Endothelial cell of umbilical vein (primary cell): Measurements from ENCODE around the gene MIGA1. TPM values are rescaled to one million over a fixed set of nuclear protein-coding genes. Genes with fewer than 3 reads are reported as not detected.

Experiments
- BruUV-seq: library from RNA; stranded (reverse); fragments of 400-500 nt; replicated peaks from 2 replicates; lab custom pipeline; 2021; lab: Mats Ljungman, UMichigan
- CTCF ChIA-PET: fragments of 300-600, 350-600 bp; sonication (Branson Sonifier 250); formaldehyde crosslinking; loops from one replicate; lab custom pipeline; 2021; ENCODE audit warnings: antibody characterized with exemption, inconsistent platforms; lab: Charles Lee
- POLR2A ChIA-PET: fragments of 300-600, 350-600 bp; sonication (Branson Sonifier 250); formaldehyde crosslinking; loops from one replicate; lab custom pipeline; 2021; ENCODE audit warnings: antibody characterized with exemption, inconsistent platforms; lab: Charles Lee
- DNase-seq: peaks from one replicate; pipeline ENCODE4 v3.0.0-alpha.2; 2011; ENCODE audit warnings: low read depth, low spot score
- FAIRE-seq: peaks from 2 replicates; lab custom pipeline; 2011; peaks lifted over from hg19 to GRCh38; lab: Jason Lieb, UNC
- H2AFZ ChIP-seq: 2 replicates; pipeline ENCODE4 v1.6.0; 2012; ENCODE audit warnings: low read depth, low read length, control low read depth, inconsistent platforms
- H3K27ac ChIP-seq: 2 replicates; pipeline ENCODE4 v1.5.1; 2011; ENCODE audit warnings: low read depth, mild to moderate bottlenecking, control low read depth, low read length, moderate library complexity; ENCODE audit not compliant: insufficient read depth
- H3K27me3 ChIP-seq, 2 experiments: 2 replicates each; pipeline versions ENCODE4 v1.6.0 to v1.6.1; 2011; ENCODE audit warnings: low read length in 2 of 2, mixed read lengths in 1 of 2; ENCODE audit not compliant: control insufficient read depth in 2 of 2, insufficient read depth in 2 of 2
- H3K36me3 ChIP-seq, 2 experiments: 2 replicates in 1 of 2; 3 replicates in 1 of 2; pipeline ENCODE4 v1.5.1; 2011; ENCODE audit warnings: low read length in 2 of 2, mild to moderate bottlenecking in 1 of 2, moderate library complexity in 1 of 2; ENCODE audit not compliant: control insufficient read depth in 2 of 2, insufficient read depth in 2 of 2; ENCODE audit errors: extremely low read depth in 1 of 2
- H3K4me1 ChIP-seq: 3 replicates; pipeline ENCODE4 v1.5.1; 2011; ENCODE audit warnings: mild to moderate bottlenecking, low read length; ENCODE audit not compliant: control insufficient read depth, insufficient read depth; ENCODE audit errors: extremely low read depth
- H3K4me2 ChIP-seq: 2 replicates; pipeline ENCODE4 v1.6.1; 2011; ENCODE audit warnings: low read length, control low read depth, mixed read lengths; ENCODE audit not compliant: insufficient read depth
- H3K4me3 ChIP-seq, 3 experiments: fragments of 200-600 bp in 1 of 3; sonication (generic), shearing (Covaris generic) in 1 of 3; replicated peaks in 1 of 3; 2 replicates each; pipeline ENCODE4 v1.5.1; 2011 to 2016; ENCODE audit warnings: control low read depth in 3 of 3, low read length in 3 of 3, mild to moderate bottlenecking in 2 of 3, inconsistent platforms in 1 of 3, low read depth in 1 of 3, moderate library complexity in 1 of 3; ENCODE audit not compliant: insufficient read depth in 1 of 3
- H3K79me2 ChIP-seq: 2 replicates; pipeline ENCODE4 v1.6.0; 2012; ENCODE audit warnings: low read length, inconsistent platforms; ENCODE audit not compliant: control insufficient read depth, insufficient read depth
- H3K9ac ChIP-seq: replicated peaks from 2 replicates; pipeline ENCODE3; 2011; ENCODE audit warnings: low read length, control low read depth; ENCODE audit not compliant: insufficient read depth; ENCODE audit errors: extremely low read depth
- H3K9me1 ChIP-seq: replicated peaks from 3 replicates; pipeline ENCODE4 v1.6.0; 2011; ENCODE audit warnings: mild to moderate bottlenecking, low read length; ENCODE audit not compliant: control insufficient read depth, insufficient read depth; ENCODE audit errors: extremely low read depth
- H3K9me3 ChIP-seq: replicated peaks from 2 replicates; pipeline ENCODE4 v1.5.1; 2012; ENCODE audit warnings: low read length, inconsistent platforms; ENCODE audit not compliant: control insufficient read depth, insufficient read depth
- H4K20me1 ChIP-seq: replicated peaks from 2 replicates; pipeline ENCODE3; 2011; ENCODE audit warnings: mild to moderate bottlenecking, low read length; ENCODE audit not compliant: control insufficient read depth, insufficient read depth; ENCODE audit errors: extremely low read depth
- EZH2 ChIP-seq: IDR thresholded peaks from 2 replicates; pipeline ENCODE4 v1.6.1; 2012; ENCODE audit warnings: borderline replicate concordance, low read depth, mild to moderate bottlenecking, moderate library complexity, low read length, inconsistent platforms; ENCODE audit not compliant: severe bottlenecking
- FOS ChIP-seq: IDR thresholded peaks from 2 replicates; pipeline ENCODE4 v1.6.1; 2011; ENCODE audit warnings: mild to moderate bottlenecking, low read length, moderate library complexity, borderline replicate concordance; ENCODE audit not compliant: insufficient read depth
- GATA2 ChIP-seq: IDR thresholded peaks from 2 replicates; pipeline ENCODE4 v1.7.0; 2011; ENCODE audit warnings: low read depth, mild to moderate bottlenecking, moderate library complexity, mixed read lengths, low read length; ENCODE audit not compliant: insufficient read length, insufficient read depth
- JUN ChIP-seq: IDR thresholded peaks from 2 replicates; pipeline ENCODE4 v1.6.1; 2011; ENCODE audit warnings: borderline replicate concordance, low read depth; ENCODE audit not compliant: insufficient read length, insufficient read depth
- MAX ChIP-seq: IDR thresholded peaks from 2 replicates; pipeline ENCODE4 v1.6.1; 2011; ENCODE audit not compliant: insufficient read depth, insufficient read length
- MYC ChIP-seq: IDR thresholded peaks from one replicate; pipeline ENCODE4 v1.6.1; 2011; ENCODE audit warnings: mild to moderate bottlenecking, low read depth, low read length
- POLR2A ChIP-seq: IDR thresholded peaks from 2 replicates; pipeline ENCODE4 v1.6.1; 2012; ENCODE audit warnings: low read depth, mild to moderate bottlenecking, control low read depth, low read length
- POLR2AphosphoS5 ChIP-seq: IDR thresholded peaks from 2 replicates; pipeline ENCODE4 v1.6.1; 2012; ENCODE audit warnings: low read depth, mild to moderate bottlenecking, control low read depth, low read length, moderate library complexity; ENCODE audit not compliant: insufficient read depth
- dilution Hi-C: fragments of 300-500 bp; cut with MboI; formaldehyde crosslinking; loops from one replicate; pipeline ENCODE4 v1.15.0; 2019; ENCODE audit warnings: low sequenced_read_pairs; ENCODE audit not compliant: extremely low pct_ligation_motif_present
- intact Hi-C: fragments of 100-400 bp; cut with micrococcal nuclease; formaldehyde crosslinking; loops from one replicate; pipeline ENCODE4 v1.10.0; 2022
- polyA plus RNA-seq, 4 experiments: library from polyadenylated mRNA; depleted of rRNA in 3 of 4; stranded (reverse) in 3 of 4; unstranded in 1 of 4; fragments of >200 nt; gene quantifications; 2 replicates each; pipeline versions ENCODE4 v1.2.1 to v1.2.3, GENCODE V29; 2011 to 2012; ENCODE audit warnings: missing spikeins in 1 of 4
- total RNA-seq: library from RNA; stranded (reverse); gene quantifications from 2 replicates; pipeline ENCODE4 v1.2.3, GENCODE V29; 2021
- TF ChIP-seq, protein P1 (sequence below), 2 donors: IDR thresholded peaks; 1 replicate in 1 of 2; 2 replicates in 1 of 2; pipeline ENCODE4 v1.5.1; 2011; ENCODE audit warnings: low read length in 2 of 2, mild to moderate bottlenecking in 2 of 2, moderate library complexity in 2 of 2, control low read depth in 1 of 2, inconsistent platforms in 1 of 2, low read depth in 1 of 2; ENCODE audit not compliant: insufficient read depth in 1 of 2; ENCODE audit errors: extremely low read depth in 1 of 2

MIGA1 gene
- total and polyA plus RNA-seq, 2 donors (not counting 3 experiments of a cell fraction or from before 2014, with no cell fraction given) = 2.8 to 14.6 TPM

DNA sequence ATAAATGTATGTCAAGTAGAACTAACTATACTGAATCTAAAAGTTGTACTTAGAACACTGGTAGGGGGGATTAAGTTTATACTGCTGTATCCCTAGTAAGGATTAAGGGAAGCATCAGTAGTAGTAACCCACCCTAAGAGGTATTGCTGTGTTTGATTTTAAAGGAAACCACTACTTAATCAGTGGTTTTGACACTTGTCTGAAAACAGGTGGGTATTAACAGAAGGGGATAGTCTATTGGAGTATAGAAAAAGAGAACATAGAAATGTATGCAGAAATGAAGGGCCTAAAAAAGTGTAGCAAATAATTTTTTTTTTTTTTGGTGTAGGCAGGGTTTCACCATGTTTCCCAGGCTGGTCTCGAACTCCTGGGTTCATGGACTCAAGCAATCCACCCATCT, 2.2 kb downstream of the MIGA1 start:
- no peaks in the 10 kb centered on the region for H3K36me3 ChIP-seq
- no peak overlapping the region for H2AFZ ChIP-seq
- CTCF ChIA-PET = no interaction called here
- dilution Hi-C loops = no loop called here
- DNase-seq = no peak
- no peak overlapping the region for H3K27ac ChIP-seq
- POLR2A ChIA-PET = no interaction called here
- TF ChIP-seq GATA2 (no peak), MYC (no peak), JUN (no peak), FOS (no peak), MAX (no peak), POLR2A (no peak), EZH2 (no peak), POLR2AphosphoS5 (no peak)
- TF ChIP-seq, protein P1, sequence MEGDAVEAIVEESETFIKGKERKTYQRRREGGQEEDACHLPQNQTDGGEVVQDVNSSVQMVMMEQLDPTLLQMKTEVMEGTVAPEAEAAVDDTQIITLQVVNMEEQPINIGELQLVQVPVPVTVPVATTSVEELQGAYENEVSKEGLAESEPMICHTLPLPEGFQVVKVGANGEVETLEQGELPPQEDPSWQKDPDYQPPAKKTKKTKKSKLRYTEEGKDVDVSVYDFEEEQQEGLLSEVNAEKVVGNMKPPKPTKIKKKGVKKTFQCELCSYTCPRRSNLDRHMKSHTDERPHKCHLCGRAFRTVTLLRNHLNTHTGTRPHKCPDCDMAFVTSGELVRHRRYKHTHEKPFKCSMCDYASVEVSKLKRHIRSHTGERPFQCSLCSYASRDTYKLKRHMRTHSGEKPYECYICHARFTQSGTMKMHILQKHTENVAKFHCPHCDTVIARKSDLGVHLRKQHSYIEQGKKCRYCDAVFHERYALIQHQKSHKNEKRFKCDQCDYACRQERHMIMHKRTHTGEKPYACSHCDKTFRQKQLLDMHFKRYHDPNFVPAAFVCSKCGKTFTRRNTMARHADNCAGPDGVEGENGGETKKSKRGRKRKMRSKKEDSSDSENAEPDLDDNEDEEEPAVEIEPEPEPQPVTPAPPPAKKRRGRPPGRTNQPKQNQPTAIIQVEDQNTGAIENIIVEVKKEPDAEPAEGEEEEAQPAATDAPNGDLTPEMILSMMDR (IDR thresholded peaks at IDR 0.05; ENCODE audit: extremely low read depth in 1 of 2, insufficient read depth in 1 of 2, low read depth in 1 of 2, low read length in 2 of 2) = no peak
- H3K9me1 ChIP-seq = no peaks in the 10 kb centered on the region
- no peaks in the 10 kb centered on the region for H3K27me3 ChIP-seq
- peak overlapping the region; percentile 17 for H3K4me2 ChIP-seq
- H3K9ac ChIP-seq = no peak overlapping the region
- peaks cover 10% of the 10 kb centered on the region for H3K4me1 ChIP-seq
- no TSS peak for BruUV-seq
- H3K9me3 ChIP-seq = no peaks in the 10 kb centered on the region
- intact Hi-C loops = no loop called here
- H3K79me2 ChIP-seq = peaks cover 34% of the 10 kb centered on the region
- no peak overlapping the region for H3K4me3 ChIP-seq
- FAIRE-seq = no peak
- H4K20me1 ChIP-seq = no peaks in the 10 kb centered on the region
